ENCODE data around the gene CAPN11. TPM values are rescaled to one million over a fixed set of nuclear protein-coding genes. Genes with fewer than 3 reads are reported as not detected.
A peak's percentile ranks its signal among the peaks of the same experiment; 100 is the strongest.

The CAPN11 gene
- not detected for total RNA-seq

- Mint-ChIP-seq H3K27me3 (peaks cover 12% of the 10 kb centered on the region), H3K36me3 (no peaks in the 10 kb centered on the region), H3K4me3 (no peak within 1 kb of the TSS), H3K9me3 (ENCODE audit: low read depth) (no peaks in the 10 kb centered on the region), H3K4me1 (peaks cover 2% of the 10 kb centered on the region), H3K27ac (no peak within 1 kb of the TSS)
- DNase-seq (no peak), ATAC-seq (no peak)
- CTCF ChIA-PET = interaction anchor here (2.0 kb wide), 1 partner anchor 14 kb away, joined by 5 read pairs; no protein-coding TSS in a partner anchor
These were observed at the start of gene CAPN11 for GRCh38 chr6:44158770-44159228. Gene CAPN11 (plus strand): TSS chr6:44158820. CDS start chr6:44158849, 29 bp downstream.

DNA sequence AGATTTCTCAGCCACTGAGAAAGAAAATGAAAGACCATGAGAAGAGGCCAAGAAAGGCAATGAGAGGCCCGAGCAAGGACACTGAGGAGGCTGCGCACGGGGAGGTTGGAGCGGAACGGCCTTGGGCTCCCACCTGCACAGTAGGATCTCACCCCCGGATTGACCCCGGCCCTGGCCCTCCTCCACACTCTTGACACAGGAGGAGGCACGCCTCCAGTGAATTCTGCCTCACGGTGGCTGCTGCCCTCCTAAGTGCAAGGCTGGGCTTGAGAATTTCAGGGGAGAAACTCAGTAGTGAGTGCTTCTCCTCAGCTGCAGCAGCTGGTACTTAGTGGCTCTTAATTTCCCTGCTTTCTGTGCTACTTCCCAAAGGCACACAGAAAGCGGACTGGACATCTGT lies 49.4 kb upstream of the CAPN11 start:
- DNase-seq = no peak
- H3K36me3 Mint-ChIP-seq = peaks cover 9% of the 10 kb centered on the region
- CTCF ChIA-PET = interaction anchor here (1.7 to 2.0 kb wide), 2 partner anchors 9 to 42 kb away, joined by 5 to 6 read pairs; no protein-coding TSS in a partner anchor
- no peak for ATAC-seq
- no peak overlapping the region for H3K4me3 Mint-ChIP-seq
- peaks cover 22% of the 10 kb centered on the region for H3K4me1 Mint-ChIP-seq
- H3K27ac Mint-ChIP-seq = no peak overlapping the region
- H3K9me3 Mint-ChIP-seq (ENCODE audit: low read depth) = no peaks in the 10 kb centered on the region
- H3K27me3 Mint-ChIP-seq = no peaks in the 10 kb centered on the region

DNA sequence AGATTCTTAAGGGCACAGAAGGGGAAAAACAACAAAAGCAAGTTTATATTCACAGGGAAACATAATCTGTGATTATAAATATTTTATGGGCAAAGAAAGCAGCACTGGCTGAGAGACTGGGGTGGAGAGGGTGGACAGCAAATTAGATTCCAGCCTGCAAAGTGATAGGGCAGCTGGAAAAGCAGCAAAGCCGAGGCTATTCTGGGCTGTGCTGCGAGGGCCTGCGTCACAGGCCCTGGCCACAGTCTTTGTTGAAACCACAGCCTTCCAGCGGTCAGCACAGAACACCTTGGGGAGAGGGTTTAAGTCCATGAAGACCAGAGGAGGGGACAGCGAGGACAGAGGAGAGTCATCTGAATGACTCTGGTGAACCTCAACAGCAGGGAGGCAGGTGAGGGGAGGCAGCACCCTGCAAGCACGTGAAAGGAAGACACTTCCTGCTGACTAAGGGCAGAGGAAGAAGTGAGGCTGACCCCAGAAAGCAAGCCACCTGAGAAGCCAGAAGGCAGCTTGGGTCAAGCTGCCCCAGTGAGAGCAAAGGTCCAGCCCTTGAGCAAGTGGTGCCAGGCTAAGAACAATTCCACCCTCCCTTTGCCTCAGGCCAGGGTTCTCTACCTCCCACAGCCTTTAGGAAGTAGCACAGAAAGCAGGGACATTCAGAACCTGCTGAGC lies 48.5 kb upstream of the CAPN11 start:
- DNase-seq = no peak
- Mint-ChIP-seq H3K4me1 (peaks cover 15% of the 10 kb centered on the region), H3K4me3 (no peak overlapping the region), H3K27me3 (no peaks in the 10 kb centered on the region), H3K9me3 (ENCODE audit: low read depth) (no peaks in the 10 kb centered on the region), H3K27ac (peak overlapping the region; percentile 31), H3K36me3 (peaks cover 10% of the 10 kb centered on the region)
- CTCF ChIA-PET = interaction anchor here (1.6 to 2.4 kb wide), 3 partner anchors 12 to 41 kb away, joined by 6 to 13 read pairs (median 8); no protein-coding TSS in a partner anchor
- ATAC-seq = no peak

GRCh38 chr6:44110966-44111365 lies 47.7 kb upstream of the CAPN11 start:
- H3K36me3 Mint-ChIP-seq = peaks cover 13% of the 10 kb centered on the region
- H3K9me3 Mint-ChIP-seq (ENCODE audit: low read depth) = no peaks in the 10 kb centered on the region
- DNase-seq (no peak), ATAC-seq (no peak)
- CTCF ChIA-PET = interaction anchor here (1.1 to 2.4 kb wide), 6 partner anchors 13 to 146 kb away, joined by 3 to 13 read pairs (median 6); no protein-coding TSS in a partner anchor
- H3K27me3 Mint-ChIP-seq = no peaks in the 10 kb centered on the region
- peaks cover 14% of the 10 kb centered on the region for H3K4me1 Mint-ChIP-seq
- H3K4me3 Mint-ChIP-seq = no peak overlapping the region
- no peak overlapping the region for H3K27ac Mint-ChIP-seq

DNA sequence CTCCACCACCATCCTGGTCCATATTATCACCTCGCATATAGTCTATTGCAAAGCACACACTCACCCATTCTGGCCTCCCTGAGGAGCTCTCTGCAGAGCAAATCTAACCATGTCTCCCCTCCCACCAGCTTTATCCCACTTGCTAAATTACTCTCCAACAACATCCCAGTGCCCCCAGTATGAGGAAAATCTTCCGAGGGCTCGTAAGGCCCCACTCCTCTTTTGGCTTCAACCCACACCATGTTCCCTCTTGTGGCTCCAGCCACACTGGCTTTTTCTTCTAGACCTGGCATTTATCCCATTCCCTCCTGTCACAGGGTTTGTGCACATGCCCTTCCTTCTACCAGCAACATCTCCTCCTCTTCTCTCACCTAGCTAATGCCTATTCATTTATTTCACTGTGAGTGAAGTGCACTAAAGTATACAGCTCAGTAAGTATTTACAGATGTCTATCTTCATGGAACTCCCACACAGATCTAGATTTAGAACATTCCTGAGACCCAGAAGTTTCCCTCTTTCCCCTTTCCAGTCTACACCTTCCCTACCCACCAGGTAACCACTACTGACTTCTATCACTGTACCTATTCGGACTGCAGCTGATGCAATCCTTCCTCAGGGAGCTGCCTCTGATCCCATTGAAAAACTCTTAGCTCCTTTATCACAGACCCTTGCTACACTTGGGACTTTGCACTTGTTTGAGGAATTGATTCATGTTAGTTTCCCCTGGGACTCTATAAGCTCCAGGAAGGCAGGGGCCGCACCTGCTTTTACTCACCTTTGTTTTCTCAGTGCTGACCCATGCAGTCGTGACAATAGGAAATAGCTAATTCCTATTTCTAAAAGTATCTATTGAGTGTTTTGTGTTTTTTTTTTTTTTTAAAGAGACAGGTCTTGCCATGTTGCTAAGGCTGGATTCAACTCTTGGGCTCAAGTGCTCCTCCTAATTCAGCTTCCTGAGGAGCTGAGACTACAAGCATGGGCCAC lies 46.9 kb upstream of the CAPN11 start:
- ATAC-seq (no peak), DNase-seq (no peak)
- CTCF ChIA-PET = interaction anchor here (1.1 to 2.4 kb wide), 6 partner anchors 11 to 145 kb away, joined by 3 to 13 read pairs (median 6); no protein-coding TSS in a partner anchor
- peaks cover 17% of the 10 kb centered on the region for H3K4me1 Mint-ChIP-seq
- H3K27me3 Mint-ChIP-seq = no peaks in the 10 kb centered on the region
- no peak overlapping the region for H3K4me3 Mint-ChIP-seq
- no peak overlapping the region for H3K27ac Mint-ChIP-seq
- H3K9me3 Mint-ChIP-seq (ENCODE audit: low read depth) = no peaks in the 10 kb centered on the region
- peaks cover 15% of the 10 kb centered on the region for H3K36me3 Mint-ChIP-seq

GRCh38 chr6:44113414-44113813 lies 45.2 kb upstream of the CAPN11 start:
- peaks cover 22% of the 10 kb centered on the region for H3K4me1 Mint-ChIP-seq
- H3K27ac Mint-ChIP-seq = no peak overlapping the region
- H3K9me3 Mint-ChIP-seq (ENCODE audit: low read depth) = no peaks in the 10 kb centered on the region
- H3K27me3 Mint-ChIP-seq = no peaks in the 10 kb centered on the region
- ATAC-seq (no peak), DNase-seq (no peak)
- H3K4me3 Mint-ChIP-seq = no peak overlapping the region
- H3K36me3 Mint-ChIP-seq = peaks cover 17% of the 10 kb centered on the region
- CTCF ChIA-PET = interaction anchor here (0.7 to 0.9 kb wide), 2 partner anchors 38 to 266 kb away, joined by 3 read pairs; no protein-coding TSS in a partner anchor

GRCh38 chr6:44115866-44116265 lies 42.8 kb upstream of the CAPN11 start:
- H3K36me3 Mint-ChIP-seq = peaks cover 14% of the 10 kb centered on the region
- H3K27me3 Mint-ChIP-seq = no peaks in the 10 kb centered on the region
- no peak for DNase-seq
- no peak overlapping the region for H3K27ac Mint-ChIP-seq
- CTCF ChIA-PET = interaction anchor here (1.1 to 1.9 kb wide), 4 partner anchors 10 to 38 kb away, joined by 3 to 5 read pairs (median 3); no protein-coding TSS in a partner anchor
- no peak overlapping the region for H3K4me3 Mint-ChIP-seq
- peaks cover 23% of the 10 kb centered on the region for H3K4me1 Mint-ChIP-seq
- no peak for ATAC-seq
- H3K9me3 Mint-ChIP-seq (ENCODE audit: low read depth) = no peaks in the 10 kb centered on the region

DNA sequence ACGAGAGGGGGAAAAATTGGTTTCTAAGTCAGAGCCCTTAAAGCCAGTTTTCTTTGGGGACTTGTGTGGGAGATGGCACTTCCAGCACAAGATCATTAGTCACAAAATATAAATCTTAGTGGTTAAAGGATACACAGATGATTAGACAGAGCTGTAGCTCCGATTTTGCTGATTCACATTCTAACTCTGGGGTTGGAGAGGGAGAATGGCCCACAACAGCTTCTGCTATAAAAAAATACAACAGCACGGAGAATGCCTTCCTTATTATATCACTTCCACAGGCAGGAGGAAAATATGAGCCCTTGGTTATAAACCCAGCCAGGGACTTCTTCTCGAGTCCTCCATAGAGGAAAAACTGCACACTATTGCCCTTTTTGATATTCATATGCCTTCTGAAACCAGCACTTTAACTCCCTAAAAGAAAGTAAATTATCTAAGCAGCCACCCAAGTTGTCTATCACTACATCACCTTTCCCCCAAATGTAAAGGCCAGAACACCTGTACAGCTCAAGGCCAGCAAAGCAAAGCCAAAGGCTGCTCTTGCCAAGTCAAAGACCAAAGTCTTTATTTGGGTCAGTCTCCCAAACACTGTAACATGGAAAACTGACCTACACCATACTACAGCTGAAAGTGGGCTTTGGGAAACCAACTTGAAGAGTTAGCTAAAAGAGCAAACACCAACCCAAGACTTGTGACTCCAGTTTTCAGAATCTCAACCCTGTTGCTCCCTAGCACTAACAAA lies 41.8 kb upstream of the CAPN11 start:
- DNase-seq (no peak), ATAC-seq (no peak)
- peaks cover 16% of the 10 kb centered on the region for H3K36me3 Mint-ChIP-seq
- no peak overlapping the region for H3K27ac Mint-ChIP-seq
- H3K4me1 Mint-ChIP-seq = peaks cover 21% of the 10 kb centered on the region
- H3K4me3 Mint-ChIP-seq = no peak overlapping the region
- CTCF ChIA-PET = interaction anchor here (0.7 to 1.9 kb wide), 6 partner anchors 9 to 39 kb away, joined by 3 to 6 read pairs (median 3); no protein-coding TSS in a partner anchor
- no peaks in the 10 kb centered on the region for H3K27me3 Mint-ChIP-seq
- no peaks in the 10 kb centered on the region for H3K9me3 Mint-ChIP-seq (ENCODE audit: low read depth)

DNA sequence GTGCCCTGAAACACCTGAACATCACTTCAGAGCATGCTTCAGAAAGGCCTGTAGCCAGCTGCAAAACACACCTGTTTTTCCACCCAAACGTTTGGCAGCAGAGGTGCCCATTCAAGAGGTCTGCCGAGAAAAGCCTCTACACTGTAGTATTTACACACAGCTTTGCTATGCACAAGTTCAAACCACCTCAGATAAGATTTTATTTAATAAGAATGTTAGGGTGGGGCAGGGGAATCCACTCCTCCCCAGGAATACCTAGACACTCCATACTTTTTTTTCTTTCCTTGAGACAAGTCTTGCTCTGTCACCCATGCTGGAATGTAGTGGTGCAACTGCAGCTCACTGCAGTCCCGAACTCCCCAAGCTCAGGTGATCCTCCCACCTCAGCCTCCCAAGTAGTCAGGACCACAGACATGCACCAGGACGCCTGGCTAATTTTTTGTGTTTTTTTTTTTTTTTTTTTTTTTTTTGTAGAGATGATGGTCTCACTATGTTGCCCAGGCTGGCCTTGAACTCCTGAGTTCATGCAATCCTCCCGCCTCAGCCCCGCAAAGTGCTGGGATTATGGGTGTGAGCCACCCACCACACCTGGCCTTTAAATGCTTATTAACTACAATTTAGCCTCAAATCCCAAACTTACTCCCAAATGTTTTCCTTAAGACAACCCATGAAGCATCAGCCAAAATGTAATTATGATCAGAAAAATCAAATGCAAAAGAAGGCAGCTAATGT lies 41.1 kb upstream of the CAPN11 start:
- Mint-ChIP-seq H3K4me1 (peaks cover 23% of the 10 kb centered on the region), H3K9me3 (ENCODE audit: low read depth) (no peaks in the 10 kb centered on the region), H3K4me3 (no peak overlapping the region), H3K36me3 (peaks cover 16% of the 10 kb centered on the region), H3K27me3 (no peaks in the 10 kb centered on the region), H3K27ac (no peak overlapping the region)
- CTCF ChIA-PET = interaction anchor here (0.7 to 1.4 kb wide), 5 partner anchors 9 to 38 kb away, joined by 3 to 6 read pairs (median 3); no protein-coding TSS in a partner anchor
- ATAC-seq (no peak), DNase-seq (no peak)

DNA sequence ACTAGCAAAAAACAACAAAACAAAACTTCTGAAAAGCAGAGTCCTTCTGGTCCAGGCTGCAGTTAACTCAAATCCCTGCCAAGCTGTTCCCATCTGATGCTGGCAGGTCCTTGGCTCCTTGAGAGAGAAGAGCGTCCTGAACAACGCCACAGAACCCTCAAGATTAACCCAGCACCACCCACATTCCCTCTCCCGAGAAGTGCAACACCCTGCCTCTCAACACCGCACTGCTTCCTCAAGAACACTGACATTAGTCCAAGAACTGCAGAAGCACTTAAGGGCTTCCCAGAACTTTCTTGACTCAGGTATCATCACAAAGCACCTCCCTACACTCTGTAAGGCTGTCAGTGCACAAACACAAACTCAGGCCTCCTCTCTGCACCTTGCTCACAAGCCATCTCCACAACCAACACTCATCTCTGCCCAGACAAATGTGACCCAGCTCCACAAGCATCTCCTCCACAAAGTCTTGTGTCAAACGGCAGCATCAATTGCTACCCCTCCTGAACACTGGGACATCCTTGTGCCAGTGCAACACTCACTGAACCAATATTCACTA lies 38.8 kb upstream of the CAPN11 start:
- Mint-ChIP-seq H3K4me1 (peaks cover 45% of the 10 kb centered on the region), H3K9me3 (ENCODE audit: low read depth) (no peaks in the 10 kb centered on the region), H3K27me3 (no peaks in the 10 kb centered on the region), H3K36me3 (peaks cover 19% of the 10 kb centered on the region), H3K27ac (no peak overlapping the region), H3K4me3 (no peak overlapping the region)
- ATAC-seq (no peak), DNase-seq (no peak)
- CTCF ChIA-PET = no interaction called here

DNA sequence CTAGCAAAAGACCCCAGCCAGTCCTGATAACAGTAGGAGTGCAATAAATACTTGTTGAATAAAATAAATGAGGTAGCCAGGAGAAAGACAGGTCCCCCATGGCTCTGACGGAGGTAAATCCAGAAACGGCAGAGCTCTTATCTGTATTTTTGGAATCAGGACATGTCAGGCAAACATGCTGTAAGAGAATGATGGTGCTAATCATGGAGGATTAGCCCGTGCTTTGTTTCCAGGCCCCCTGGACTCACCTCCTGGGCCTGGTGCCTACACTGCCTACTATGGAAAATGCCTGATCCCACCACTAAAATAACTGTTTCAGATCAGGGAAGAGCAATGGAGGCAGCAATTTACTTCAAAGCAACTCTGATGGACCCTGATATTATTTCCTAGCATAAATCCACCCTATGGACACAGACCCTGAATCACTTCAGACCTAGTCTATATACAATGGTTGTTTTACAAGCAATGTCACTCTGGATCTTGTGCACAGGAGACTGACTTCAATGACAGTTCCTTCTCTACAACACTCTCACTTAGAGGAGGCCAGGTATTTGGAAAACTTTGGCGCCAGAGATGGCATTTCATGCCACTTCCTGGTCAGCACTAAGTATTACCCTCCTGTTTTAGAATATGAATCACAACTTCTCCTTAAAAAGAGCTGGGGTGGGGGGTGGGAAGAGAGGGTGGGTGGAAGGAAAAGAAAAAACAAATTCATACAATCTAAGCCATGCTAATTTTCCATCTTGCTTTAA lies 37.8 kb upstream of the CAPN11 start:
- Mint-ChIP-seq H3K4me1 (peaks cover 52% of the 10 kb centered on the region), H3K27me3 (no peaks in the 10 kb centered on the region), H3K36me3 (peaks cover 23% of the 10 kb centered on the region), H3K9me3 (ENCODE audit: low read depth) (no peaks in the 10 kb centered on the region), H3K4me3 (no peak overlapping the region), H3K27ac (no peak overlapping the region)
- CTCF ChIA-PET = interaction anchor here (1.1 kb wide), 1 partner anchor 117 kb away, joined by 3 read pairs; no protein-coding TSS in a partner anchor
- DNase-seq (no peak), ATAC-seq (no peak)
